CD4-positive, alpha-beta T cell treated with Interleukin-15 for 4 hours (primary cell): ENCODE measurements around the gene ST6GALNAC5.
"Not testable (repeated sequence)": the region's sequence is repeated elsewhere in the genome, so short reads cannot be mapped to it uniquely, and the experiment has no call there.

Experiments
- DNase-seq: peaks from one replicate; pipeline ENCODE4 v3.0.0-alpha.2; 2020; ENCODE audit warnings: low spot score

ST6GALNAC5 gene

DNA sequence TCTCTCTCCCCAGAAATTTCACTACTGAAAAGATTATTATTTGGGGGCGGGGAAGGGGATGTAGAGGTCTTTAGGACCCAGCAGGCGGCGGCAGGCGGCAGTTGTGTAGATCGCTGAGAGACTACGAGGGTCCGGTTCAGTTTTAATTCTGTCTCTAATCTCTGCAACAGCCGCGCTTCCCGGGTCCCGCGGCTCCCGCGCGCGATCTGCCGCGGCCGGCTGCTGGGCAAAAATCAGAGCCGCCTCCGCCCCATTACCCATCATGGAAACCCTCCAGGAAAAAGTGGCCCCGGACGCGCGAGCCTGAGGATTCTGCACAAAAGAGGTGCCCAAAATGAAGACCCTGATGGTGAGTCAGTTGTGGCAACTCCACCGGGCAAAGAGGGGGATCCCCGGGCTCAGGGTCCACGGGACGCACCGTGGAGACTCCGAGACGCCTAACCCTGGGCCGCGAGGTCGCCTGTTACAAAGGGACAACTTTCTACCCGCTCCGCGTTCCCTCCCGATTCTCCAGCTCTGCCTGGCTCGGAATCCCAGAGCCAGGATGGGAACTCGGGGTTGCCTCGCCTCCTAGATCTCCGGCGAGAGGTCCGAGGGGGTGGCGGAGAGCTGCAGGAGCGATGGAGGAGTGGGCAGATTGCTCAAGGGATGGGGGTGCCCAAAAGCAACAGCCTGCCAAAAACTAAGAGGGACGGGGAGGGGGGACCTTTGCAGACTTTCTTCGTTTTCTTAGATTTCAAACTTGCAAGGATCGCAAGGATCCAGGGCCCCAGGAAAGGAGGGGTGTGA, at the start of gene ST6GALNAC5:
Gene ST6GALNAC5, plus strand, starts transcription at position 139 of the 789 bp plus-strand sequence.
- DNase-seq = no peak

DNA sequence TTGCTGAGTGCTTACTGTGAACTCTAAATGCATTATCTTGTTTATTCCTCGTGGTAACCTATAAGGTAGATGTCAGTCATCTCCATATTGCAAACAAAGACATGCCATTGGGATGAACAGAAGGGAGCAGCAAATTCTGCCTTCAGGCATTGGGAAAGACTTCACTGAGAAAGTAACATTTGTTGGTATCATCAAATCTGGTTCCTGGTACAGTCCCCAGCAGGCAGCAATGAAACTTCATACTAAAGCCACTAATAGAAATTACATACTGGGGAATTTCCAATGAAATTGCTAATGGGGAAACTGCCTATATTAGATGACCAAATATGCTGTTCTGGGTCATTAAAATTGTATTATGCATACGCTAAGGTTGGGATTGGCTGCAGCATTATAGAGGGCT, 47.3 kb upstream of the ST6GALNAC5 start:
- no peak for DNase-seq

DNA sequence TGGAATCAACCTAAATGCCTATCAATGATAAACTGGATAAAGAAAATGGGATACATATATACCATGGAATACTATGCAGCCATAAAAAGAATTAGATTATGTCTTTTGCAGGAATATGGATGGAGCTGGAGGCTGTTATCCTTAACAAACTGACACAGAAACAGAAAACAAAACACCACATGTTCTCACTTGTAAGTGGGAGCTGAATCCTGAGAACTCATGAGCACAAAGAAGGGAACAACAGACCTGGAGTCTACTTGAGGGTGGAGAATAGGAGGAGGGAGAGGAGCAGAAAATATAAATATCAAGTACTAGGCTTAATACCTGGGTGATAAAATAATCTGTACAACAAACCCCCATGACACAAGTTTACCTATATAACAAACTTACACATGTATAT, 44.3 kb upstream of the ST6GALNAC5 start:
- not testable (repeated sequence) for DNase-seq

DNA sequence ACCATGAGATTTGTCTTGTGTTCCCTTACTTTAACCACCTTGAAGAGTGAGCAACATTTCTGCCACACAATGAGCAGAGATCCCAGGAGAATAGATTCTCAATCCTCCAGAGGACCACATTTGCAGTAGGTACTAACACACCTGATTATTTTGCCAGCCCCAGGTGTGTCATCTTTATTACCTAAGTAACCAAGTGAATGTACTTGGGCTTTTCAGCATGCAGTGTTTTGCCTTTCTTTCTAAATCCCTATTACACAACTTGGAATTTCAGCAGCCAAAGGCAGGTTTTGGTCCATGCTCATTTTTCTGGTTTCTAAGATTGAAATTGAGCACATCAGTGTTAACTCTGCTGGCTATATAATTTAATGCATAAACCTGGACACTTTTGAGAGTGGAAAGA, 43.2 kb upstream of the ST6GALNAC5 start:
- DNase-seq = no peak

DNA sequence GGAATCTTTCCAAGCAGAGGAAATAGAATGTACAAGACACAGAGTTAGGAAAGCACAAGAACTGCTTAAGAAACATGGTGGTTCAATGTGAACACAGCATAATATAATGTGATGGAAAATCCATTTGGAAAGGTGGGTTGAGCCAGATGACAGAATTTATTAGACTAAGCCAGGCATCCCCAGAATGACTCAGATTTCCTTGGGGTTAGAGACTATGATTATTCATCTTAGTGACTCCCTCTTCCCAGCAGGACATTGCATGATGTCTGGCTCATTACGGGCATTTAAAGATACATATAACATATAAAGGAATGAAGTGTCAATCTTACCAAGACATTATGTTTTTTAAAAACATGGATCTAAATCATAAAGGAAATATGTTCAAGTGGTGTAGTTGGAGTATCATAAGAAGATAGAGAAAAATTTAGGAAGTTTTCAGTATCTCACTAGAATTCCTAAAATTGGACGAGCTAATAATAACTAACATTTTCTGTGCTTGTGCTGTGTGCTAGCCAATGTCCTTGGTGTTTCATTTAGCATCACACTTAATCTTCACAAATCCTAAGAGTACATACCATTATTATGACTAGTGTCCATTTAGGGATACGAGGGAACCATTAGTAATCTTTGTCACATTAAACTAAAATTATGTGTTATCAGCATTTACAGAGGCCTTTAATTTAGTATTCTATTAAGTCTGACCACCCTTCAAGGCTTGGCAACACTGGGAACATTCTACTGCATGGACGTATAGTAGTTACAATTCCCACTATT, 41.0 kb upstream of the ST6GALNAC5 start:
- no peak for DNase-seq

DNA sequence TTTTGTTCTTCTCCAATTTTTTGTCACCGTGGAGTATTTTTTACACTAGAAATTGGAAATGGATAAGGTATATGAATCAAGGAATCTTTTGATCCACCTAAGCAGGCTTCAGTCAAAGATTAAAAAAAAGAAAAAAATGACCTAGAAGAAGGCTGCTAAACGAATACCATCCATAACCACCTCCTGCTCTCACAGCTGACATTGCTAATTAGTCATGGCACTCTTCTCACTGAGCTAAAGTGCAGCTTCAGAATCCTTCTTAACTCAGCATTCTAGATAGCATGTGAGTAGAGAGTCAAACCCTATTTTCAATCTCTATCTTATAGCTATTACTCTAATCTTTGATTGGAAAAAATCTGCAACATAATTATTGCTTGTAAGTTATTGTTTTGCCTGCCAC, 40.2 kb upstream of the ST6GALNAC5 start:
- DNase-seq = no peak

DNA sequence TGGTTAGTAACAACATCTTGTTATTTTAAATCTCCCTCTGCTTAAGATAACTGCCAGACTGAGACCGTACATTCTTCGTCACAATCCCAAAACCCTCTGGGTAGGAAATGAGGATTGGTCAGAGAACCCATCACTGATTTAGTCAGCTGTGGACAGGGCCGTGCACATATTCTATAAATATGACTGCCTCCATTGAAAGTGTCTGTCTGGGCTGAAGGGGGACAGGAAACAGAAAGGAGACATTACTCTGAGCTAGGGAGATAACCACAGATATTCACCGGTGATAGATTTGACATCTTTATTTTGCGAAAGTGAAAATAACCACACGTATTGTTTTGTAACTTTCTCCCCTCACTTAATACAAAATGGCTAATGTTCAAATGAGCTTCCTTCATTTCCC, 36.9 kb upstream of the ST6GALNAC5 start:
- DNase-seq = no peak

DNA sequence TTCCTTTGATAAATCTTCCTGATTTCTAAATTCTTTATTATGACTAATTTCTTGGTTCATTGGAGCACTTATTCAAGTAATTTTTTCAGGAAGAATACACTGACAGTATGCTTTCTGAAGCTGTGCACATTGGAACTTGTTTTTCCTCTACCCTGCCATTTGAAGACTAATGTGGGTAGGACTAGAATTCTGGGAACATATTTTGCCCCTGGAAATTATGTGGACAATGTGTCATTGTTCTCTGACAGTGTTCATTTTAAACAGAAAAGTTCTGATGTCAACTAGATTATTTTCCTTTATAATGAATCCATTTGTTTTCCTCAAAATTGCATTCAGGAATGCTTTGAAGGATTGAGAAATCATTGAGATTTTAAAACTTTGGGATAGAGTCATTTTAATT, 34.8 kb upstream of the ST6GALNAC5 start:
- DNase-seq = no peak

DNA sequence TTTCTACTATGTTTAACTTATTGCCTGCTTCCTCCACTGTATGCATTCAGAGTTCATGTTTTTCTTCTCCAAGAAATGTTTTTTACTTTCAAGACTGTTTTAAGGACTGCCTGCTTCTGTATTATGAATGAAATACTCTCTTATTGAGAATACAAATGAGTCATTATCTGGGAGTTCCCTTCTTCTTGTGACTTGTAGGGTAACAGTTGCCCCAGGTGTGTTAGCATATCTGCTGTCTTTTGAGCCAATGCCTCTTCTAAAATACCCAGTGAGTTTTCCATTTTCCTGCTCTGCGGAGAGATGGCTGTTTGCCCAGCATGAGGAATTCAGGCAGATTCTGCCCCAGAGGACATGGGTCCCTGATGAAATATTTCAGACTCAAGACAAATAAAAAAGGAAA, 34.1 kb upstream of the ST6GALNAC5 start:
- no peak for DNase-seq

DNA sequence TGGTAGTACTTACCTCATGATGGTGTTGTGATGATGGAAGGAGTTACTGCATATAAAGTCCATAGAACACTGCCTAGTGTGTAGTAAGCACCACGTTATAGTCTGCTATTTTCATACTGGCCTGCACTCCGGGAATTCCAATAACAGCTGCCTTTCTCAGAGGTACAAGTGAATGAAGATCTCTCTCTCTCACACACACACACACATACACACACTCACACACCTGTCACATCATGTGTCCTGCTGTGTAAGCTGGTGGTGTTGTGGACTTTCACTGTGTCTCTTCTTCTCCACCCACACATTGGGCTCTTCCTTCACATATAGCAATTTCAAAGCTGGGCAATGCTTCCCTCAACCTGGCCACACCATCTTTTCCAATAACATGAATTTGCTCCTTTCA, 33.4 kb upstream of the ST6GALNAC5 start:
- no peak for DNase-seq

DNA sequence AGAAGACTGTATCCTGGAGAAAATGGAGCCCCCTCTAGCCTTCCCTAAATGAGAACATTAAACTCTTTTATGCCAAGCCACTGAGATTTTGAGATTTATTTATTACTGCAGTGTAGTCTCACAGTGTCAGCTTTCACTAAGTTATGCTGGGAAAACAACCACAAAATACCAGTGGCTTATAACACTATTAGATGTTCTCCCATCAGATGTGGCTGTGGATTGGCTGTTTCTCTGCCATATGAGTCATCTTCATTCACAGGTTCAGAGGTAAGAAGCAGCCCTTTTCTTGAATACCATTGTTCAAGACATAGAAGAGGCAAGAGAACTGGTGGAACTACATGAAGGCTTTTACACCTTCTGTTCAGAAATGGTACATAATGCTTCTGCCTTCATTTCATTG, 32.1 kb upstream of the ST6GALNAC5 start:
- DNase-seq = no peak

DNA sequence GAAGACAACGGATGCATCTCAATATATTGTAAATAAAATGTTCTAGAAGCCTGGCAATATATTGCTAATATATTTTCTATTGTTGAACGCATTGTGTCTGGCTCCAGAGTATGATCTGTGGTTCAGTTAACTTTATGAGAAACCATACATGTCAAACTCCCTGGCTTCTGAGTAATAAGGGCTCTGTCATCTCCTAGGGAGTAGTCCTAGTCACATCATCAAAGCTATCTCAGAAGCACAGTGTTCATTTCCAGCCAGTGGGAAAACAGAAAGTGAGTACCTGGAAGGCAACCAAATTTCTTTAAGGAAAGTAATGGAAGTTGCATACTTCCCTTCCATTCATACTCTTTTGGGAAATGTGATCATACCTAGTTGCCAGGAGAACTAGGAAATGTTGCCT, 27.0 kb upstream of the ST6GALNAC5 start:
- no peak for DNase-seq

DNA sequence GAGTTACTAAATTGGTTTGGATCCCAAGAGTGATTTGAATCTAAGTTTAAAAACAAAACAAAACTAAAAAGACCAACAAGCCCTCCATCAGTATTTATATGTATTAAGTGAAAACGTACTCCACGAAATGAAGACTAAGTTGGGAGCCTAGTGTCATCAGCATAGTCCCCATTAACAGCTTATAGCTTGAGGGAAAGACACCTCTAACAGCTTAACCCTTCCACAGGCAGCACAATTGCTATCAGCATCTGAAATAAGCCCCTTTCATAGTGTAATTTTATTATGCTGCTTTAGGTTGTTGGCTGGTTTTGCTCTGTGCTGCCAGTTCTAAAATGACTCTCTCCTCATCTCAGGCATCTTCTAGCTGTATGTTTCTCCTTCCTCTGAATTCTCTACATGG, 25.8 kb upstream of the ST6GALNAC5 start:
- no peak for DNase-seq

DNA sequence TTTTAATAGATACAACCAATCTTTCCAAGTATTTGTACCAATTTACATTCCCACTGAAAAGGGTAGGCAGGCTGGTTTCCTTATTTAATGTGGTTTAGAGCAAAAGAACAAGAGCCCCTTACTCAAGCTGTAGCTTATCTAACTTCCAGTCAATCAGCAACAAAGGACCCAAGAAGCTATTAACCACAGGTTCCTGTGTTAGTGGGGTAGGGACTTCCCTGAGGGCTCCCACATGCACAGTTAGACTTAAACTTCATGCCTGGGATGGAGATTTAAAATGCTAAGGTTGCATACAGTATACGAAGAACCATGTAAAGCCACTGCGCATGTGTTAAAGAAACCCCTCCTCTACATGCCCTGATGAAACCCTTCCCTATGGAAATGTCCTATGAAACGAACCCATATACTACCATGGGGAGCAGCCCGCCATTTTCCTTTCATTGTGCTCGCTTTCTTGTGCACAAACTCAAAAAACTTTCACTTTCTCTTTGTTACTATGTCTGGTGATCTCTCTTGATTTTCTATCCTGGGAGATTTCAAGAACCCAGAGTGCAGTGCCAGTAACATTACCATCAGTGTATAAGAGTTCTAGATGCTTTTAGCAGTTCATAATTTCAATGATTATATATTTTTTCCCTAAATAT, 23.3 kb upstream of the ST6GALNAC5 start:
- no peak for DNase-seq

DNA sequence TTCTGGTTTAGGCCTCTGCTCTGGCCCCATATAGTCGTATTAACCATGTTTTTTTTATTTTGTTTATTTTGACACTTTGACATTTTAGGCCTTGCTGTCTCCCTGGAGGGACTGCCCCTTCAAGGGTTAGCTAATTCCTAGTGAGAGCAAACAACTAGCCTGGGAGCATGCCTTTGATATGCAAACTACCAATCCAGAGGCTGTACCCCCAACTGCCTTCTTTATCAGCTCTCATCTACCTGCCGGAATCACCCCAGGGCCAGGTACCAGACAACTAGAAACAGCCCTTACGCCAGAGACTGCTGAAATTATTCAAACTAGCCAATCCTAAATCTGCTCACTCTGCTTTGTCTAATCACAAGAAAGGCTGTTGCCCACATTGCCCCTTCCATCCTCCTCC, 13.0 kb upstream of the ST6GALNAC5 start:
- no peak for DNase-seq

DNA sequence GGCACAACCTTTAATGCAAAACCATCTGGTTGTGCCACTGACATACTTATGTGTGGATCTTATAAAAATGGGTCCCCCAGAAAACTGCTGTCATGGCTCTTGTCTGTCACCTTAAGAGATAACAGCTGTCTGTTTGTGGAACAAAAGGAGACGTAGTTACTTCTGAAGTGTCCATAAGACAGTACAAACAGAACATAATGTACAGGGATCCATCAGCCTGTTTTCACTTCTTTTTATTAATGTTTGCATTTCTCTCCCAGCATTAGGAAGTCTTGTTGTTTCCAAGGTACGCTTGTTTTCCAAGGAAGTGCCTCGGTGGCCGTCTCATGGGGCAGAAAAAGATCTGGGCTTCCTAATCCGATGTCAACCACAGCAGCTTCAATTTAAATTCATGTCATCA, 11.2 kb upstream of the ST6GALNAC5 start:
- DNase-seq = no peak

DNA sequence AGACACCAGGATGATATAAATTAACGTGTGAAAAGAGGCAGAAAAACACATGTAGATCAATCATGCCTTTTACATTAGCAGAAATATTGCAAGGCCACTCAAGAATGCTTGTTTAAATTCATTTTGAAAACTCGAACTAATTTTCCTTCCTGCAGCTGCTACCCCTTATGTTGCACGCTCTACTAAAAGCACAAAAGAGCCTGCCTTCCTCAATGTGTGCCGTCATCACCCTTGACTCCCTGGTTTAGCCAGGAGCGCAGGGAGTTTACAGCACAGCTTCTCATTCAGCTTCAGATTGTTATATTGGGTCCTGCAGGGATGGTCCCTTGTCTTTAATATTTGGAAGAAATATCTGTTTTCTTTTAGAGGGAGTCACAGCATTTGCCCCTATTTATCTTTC, 10.1 kb upstream of the ST6GALNAC5 start:
- DNase-seq = no peak

DNA sequence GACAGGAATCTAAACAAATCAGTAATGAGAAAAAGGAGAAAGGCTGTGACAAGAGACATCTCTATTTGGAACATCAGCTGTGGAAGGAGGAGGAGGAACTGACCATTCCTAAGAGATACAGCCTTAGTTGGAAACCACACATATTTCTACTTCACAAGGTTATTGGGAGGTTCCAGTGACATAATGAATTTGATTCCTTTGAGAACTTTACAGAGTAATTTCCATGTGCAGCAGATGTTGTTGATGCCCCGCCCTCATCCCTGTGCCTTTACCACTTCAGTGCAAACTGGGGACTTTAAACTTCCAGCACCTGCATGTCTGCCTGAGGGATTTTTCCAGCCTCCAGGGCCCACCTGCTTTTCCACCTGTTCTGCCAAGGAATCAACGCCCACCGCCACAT, 9.3 kb upstream of the ST6GALNAC5 start:
- DNase-seq = no peak

DNA sequence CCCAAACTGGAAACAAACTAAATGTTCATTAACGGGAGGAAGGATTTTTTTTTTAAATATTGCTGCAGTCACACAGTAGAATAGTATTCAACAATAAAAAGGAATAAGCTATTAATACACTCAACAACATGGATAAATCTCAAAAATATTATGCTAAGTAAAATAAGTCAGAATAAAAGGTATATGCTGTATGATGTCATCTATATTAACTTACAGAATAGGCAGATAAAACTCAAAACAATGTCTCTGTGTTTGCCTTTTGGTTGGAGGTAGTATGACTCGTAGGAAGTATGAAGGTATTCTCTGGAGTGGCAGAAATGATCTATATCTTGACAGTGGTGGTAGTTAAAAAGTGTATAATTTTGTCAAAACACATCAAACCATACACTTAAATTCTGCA, 6.1 kb upstream of the ST6GALNAC5 start:
- no peak for DNase-seq

DNA sequence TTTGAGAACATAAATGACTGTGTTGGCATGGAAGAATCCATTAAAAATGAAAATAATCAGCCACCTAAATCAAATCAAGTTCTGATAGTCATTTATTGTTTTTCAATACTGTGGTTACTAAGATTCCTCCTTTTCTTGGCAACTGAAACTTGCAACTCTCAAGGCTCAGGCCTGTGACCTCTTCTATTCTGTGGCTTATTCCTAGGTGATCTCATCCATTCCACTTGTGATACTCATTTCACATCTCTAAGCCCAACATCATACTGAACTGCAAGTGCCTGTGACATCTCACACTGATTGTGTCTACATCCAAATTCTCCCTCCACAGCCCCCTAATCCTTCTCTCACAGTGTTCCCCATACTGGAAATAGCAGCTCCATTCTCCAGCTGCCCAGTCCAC, 4.8 kb upstream of the ST6GALNAC5 start:
- DNase-seq = no peak

DNA sequence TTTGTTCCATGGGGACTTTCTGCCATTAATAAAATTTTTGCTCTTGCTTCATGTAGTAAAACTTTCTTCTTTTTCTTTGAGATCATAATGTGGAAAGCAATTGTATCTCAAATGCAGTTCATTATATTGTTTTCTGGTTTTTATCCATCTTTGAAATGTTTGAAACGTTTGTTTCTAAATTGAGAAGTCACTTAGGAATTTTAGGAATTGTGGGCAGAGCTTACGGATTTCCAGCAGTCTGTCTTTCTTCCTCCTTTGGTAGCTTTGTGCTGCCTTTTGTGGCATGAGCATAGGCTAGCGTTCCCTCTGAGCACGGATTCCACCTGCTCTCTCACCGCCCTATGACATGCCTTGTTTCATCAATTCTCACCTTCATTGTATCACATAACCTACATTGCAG, 2.9 kb upstream of the ST6GALNAC5 start:
- DNase-seq = no peak

DNA sequence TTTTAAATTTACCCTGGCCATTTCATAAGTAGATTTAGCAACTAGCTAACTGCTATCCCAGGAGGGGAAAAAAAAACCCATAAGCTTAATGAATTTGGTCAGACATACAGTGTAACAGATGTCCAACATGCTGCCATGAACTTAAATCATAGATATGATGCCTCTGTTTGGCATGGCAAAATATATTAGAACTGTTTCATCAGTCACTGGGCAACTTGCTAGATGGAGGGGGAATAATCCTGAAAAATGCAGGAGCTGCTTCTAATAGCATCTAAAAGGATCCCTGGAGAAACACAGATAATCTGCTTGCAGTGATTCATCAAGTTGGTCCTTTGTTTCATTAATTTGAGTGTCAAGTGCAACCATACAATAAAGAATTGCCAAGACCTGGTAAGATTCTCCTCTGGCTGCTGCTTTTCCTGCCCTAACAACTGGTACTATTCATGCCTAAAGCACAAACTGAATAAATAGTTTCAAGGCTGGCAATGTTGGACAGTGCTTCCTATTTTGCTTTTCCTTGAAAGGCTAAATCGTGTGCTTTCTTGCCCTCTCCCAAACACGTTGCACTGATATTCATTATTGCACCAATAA, 1.5 kb upstream of the ST6GALNAC5 start:
- DNase-seq = no peak

DNA sequence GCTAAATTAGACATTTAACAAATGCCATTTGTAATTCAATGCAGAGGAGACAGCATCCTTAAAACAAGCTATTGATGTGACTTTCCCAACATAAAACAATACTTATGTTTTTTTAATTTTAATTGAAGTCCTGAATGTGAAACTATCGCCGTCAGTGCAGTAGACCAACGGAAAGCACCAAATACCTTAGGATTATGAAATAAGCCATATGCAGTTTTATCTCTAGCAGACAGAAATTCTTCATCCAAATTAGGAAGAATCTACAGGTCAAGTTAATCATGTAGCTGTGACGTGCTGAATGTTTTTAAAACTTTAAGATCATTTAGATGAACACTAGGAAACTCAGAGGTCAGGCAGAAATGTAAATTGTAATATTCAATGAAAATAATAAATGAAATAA, 714 bp upstream of the ST6GALNAC5 start:
- no peak for DNase-seq
